ENCODE results near the gene DAB2IP.
"Not testable (repeated sequence)": the region's sequence is repeated elsewhere in the genome, so short reads cannot be mapped to it uniquely, and the experiment has no call there.

DAB2IP gene

GRCh38 chr9:121731919-121732318, 80.5 kb downstream of the DAB2IP start:
- no peak for DNase-seq

- no peak for DNase-seq
Observed at GRCh38 chr9:121732389-121732788, 81.0 kb downstream of the DAB2IP start.

DNA sequence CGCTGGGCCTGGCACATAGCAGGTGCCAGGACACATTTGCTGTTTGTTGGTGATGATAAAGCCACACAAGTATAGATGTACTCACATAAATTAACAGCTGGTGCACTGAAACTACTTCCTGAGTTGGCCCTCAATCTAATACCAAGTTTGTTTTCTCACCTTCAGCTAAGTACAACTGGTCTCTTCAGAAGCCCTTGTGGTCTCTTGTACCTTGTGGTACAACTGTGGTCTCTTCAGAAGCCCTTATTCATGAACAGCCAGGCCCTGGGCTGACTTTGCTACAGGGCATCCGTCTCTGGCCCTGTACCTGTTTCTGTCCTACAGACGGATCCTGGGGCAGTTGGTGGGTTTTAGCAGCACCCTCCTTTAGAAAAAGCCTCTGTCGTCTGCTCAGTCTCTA, 81.5 kb downstream of the DAB2IP start:
- DNase-seq, result no peak

DNA sequence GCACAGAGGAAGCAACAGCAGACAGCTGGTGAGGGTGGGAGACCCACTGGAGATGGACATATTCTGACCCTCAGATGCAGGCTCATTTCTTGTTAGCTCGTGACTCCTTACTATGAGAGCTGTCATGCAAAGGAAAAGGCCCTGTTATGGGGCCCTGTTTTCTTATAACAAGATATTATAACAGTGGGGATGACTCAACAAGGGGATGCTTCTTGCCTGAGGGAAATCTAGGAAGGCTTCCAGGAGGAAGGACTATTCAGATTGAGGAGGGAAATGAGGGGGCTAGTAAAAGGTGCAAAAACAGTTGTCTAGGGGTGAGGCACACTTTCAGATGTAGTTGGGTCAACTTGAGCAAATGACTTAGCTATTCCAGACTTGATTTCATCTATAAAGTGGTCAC, 83.0 kb downstream of the DAB2IP start:
- DNase-seq, result no peak

DNA sequence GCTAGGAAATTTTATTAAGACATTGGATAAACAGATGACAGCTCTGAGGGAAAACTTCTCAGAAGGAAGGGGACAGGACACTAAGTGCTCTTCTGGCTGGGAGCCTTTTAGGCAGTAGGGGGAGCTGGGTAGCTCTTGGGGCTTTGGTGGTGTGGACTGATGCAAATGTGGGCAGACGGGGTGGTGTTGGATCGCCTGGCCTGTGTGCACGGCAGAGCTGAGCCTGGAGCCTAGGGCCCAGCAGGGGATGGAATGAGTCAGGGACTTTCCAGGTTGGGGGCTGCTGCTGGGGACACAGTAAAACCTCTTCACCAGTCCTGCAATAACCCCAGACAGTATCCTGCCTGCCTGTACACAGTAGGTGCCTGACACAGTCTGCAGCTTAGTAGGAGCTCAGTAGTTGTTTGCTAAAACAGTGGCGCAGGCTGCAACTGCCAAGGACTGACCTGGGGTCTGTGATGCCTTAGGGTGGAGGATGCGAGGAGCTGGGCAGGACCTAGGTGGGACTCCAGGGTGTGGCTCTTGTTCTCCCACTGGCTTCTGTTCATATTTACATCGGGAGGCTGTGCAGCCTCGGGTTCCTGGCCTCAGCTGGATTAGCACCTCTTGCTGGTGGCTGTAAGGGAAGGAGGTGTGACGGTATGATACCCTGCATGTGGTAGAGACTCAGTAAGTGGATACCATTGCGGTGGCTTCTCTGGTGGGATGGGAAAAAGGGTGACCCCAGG, 83.8 kb downstream of the DAB2IP start:
- DNase-seq, result no peak

GRCh38 chr9:121735793-121736770, 84.6 kb downstream of the DAB2IP start:
- DNase-seq, result no peak

- DNase-seq, result no peak
Observed at GRCh38 chr9:121736934-121737462, 85.6 kb downstream of the DAB2IP start.

DNA sequence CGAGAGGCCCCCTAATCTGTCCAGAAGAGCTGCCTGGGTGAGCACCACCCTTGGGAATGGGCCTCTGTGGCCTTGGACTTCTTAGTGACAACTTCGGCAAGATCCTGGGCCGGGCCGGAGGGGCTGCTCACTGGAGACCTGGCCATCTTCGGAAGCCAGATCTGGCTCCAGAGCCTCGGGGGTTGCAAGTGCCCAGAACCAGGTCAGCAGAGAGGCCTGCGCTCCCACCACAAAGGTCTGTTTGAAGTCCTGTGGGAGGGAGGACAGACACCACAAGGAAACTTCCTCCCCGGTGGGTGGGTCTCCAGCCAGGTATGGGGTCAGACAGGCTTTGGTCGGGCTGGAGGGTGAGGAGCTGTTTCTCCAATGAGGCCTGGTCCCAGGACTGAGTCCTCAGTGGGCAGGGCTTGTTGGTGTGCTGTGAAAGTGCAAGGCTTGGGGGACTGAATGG, 86.1 kb downstream of the DAB2IP start:
- DNase-seq, result no peak

DNA sequence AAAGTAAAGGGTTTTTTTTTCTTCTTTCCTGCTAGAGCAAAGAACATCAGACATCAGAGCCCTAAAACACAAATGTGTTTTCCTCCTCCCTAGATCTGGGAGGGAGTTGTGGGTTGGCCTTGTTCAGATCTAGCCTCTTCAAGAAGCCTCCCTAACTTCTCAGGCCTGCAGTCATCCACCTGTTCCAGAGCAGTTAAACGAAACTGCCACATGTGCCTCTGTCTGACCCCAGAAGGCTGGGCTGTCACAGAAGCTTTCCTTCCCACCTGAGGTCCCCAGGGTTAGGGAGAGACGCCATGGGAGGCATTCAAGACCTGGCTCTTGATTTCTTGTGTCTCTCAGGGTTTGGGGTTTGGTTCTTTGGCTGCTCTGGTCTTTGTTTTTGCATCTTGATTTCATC, 87.0 kb downstream of the DAB2IP start:
- DNase-seq, result no peak

DNA sequence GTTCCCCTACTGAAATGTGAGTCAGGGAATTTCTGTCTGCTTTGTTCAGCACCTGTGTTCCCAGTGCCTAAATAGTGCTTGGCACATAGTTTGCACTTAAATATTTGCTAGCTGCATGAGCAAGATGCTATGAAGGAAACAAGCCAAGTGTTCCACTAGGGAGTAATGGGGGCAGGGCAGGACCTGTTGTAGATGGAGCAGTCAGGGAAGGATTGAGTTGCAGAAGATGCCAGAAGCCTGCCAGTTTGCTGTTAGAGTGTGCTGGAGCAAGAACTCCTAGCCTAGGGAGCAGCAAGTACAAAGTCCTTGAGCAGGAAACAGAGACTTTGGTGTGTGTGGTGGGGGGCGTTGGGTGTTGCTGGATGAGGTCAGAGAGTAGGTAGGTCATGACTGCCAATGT, 87.5 kb downstream of the DAB2IP start:
- no peak for DNase-seq

DNA sequence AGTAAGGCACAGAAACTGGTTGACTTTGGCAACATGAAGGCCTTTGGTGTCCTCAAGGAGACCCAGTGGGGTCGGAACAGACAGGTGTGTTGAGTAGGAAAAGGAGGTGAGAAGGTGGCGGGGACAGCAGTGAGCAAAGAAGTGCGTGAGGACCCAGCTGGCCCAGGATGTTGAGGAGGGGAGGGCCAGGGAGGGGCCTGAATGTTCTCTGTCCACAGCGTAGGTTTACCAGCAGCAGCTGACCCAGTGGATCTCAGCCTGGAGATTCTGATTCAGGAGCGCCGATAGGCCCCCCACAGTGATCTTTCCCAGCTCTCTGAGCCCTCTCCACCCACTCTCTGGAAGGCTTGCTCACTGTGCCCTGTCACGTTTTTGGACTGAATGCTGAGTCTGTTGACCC, 88.5 kb downstream of the DAB2IP start:
- DNase-seq, result no peak

- DNase-seq, result no peak
Observed at GRCh38 chr9:121741228-121741918, 89.9 kb downstream of the DAB2IP start.

DNA sequence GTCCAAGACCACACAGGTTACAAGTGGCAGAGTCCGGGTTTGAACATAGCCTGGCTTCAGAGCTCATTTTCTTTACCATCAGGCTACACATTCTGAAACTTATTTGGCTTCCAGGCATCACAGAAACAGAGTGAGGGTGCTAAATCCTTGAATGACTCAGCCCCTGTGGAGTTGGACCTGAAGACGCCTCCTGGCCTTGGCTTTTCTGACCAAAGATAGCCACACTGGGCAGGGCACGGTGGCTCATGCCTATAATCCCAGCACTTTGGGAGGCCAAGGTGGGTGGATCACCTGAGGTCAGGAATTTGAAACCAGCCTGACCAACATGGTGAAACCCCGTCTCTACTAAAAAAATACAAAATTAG, 90.5 kb downstream of the DAB2IP start:
- DNase-seq, result not testable (repeated sequence)

- no peak for DNase-seq
Observed at GRCh38 chr9:121742923-121743322, 91.5 kb downstream of the DAB2IP start.

GRCh38 chr9:121743441-121744001, 92.1 kb downstream of the DAB2IP start:
- peak; percentile 72 for DNase-seq

DNA sequence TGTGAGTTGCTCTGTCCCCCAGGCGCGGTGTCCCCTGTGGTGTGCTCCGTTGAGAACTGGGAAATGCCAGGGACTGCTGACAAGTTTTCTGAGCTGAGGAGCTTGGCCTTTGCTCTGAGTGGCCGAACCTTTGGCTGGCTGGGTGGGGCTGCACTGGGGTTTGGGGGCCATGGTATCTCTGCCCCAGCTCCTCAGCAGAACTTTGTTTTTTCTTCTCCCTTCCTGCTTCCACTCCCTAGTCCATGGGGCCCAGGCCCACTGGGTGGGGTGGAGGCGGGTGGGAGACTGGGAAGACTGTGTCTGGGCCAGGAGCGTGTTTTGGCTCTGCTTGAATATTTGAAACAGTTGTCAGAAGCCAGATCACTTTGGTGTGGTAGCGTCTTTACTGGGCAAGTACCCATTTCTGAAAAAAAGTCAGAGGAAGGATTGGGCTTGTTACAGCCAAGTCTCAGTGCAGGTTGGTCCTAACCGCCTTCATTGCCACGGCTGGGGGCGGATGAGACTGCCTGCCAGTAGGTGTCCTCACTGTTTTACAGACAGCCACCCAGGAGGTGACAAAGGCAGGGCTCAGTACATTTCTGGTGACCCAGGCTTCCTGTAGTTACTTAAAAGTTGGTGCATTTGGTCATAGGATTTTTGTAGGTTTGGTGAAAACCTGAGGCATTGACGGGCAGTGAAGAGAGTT, 92.7 kb downstream of the DAB2IP start:
- DNase-seq, result peak; percentile 34

- DNase-seq, result no peak
Observed at GRCh38 chr9:121744687-121745395, 93.4 kb downstream of the DAB2IP start.

DNA sequence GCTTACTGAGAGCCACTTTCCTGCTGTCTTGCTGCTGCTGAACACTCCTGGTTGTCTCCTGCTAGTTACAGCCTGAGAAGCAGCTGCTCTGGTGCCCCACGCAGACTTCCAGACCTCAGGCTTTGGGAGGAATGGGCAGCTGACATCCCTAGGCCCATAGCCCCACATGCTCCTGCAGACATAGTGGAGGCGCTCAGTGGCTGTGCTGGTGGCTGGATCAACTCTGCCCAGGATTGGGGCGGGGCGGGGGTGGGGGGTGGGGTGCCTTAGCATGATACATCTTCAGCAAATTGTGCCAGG, 93.9 kb downstream of the DAB2IP start:
- no peak for DNase-seq

- DNase-seq, result no peak
Observed at GRCh38 chr9:121746411-121746810, 95.0 kb downstream of the DAB2IP start.

DNA sequence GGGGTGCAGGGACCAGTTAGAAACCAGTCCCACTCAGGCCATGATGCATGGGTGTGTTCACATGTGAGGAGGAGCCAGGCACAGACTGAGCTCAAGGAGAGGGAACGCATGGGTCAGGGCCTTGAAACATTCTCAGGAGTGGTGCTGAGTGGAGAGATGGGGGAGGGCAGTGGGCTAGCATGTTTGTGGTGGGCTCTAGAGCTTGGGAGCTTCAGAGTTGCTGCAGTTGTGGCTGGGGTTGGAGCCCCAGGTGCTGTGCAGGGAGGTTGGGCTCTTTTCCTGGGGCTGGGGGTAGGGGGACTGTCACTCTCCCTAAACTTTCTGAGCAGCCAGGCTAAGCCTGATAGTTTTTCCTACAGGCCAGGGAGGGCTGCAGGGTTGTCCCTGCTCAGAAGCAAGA, 95.4 kb downstream of the DAB2IP start:
- DNase-seq, result no peak

DNA sequence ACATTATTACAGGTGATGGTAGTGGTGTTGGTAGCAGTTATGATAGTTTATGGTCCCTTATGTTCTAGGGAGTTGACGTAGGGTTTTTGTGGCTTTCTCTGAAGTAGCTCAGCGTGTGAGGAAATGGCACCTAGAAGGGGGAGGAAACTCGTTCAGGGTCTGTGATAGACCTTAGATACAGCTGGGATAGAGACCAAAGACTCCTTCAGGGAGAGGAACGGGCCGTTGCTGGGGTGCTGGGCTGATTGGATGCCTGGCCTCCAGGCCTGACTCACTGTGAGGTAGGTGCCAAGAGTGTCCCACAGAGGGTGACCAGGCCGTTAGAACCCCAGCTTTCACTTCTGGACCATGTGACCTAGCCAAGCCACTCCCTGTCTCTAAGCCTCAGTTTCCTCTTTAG, 96.6 kb downstream of the DAB2IP start:
- DNase-seq, result no peak
